Caco-2 (cell line): ENCODE measurements around the gene DCK. TPM values are rescaled to one million over a fixed set of nuclear protein-coding genes. Genes with fewer than 3 reads are reported as not detected.
"Not testable (repeated sequence)": the region's sequence is repeated elsewhere in the genome, so short reads cannot be mapped to it uniquely, and the experiment has no call there.

Experiments
- BruUV-seq: library from RNA; stranded (reverse); fragments of 400-500 nt; replicated peaks from 2 replicates; lab custom pipeline; 2021; lab: Mats Ljungman, UMichigan
- CTCF ChIA-PET: fragments of 300-600 bp; sonication (Branson Sonifier 250); formaldehyde crosslinking; loops from one replicate; lab custom pipeline; 2022; ENCODE audit warnings: antibody characterized with exemption; lab: Charles Lee
- POLR2A ChIA-PET: fragments of 300-600 bp; sonication (Branson Sonifier 250); formaldehyde crosslinking; loops from one replicate; lab custom pipeline; 2022; ENCODE audit warnings: antibody characterized with exemption; lab: Charles Lee
- DNase-seq, 2 experiments: peaks; one replicate each; pipeline versions ENCODE4 v3.0.0 to v3.0.0-alpha.2; 2020 to 2022
- H3K27me3 ChIP-seq: replicated peaks from 2 replicates; pipeline ENCODE4 v1.6.0; 2011; ENCODE audit warnings: low read length; ENCODE audit not compliant: control insufficient read depth, insufficient read depth
- H3K36me3 ChIP-seq: 2 replicates; pipeline ENCODE4 v1.5.1; 2011; ENCODE audit warnings: low read length; ENCODE audit not compliant: control insufficient read depth, insufficient read depth
- H3K4me1 ChIP-seq: fragments of 250-450 bp; sonication (Bioruptor Pico); 2 replicates; pipeline ENCODE4 v1.5.1; 2020; ENCODE audit warnings: mild to moderate bottlenecking
- H3K4me3 ChIP-seq: 2 replicates; pipeline ENCODE4 v1.5.1; 2011; ENCODE audit warnings: low read depth, mild to moderate bottlenecking, control low read depth, low read length
- H3K9me3 ChIP-seq: fragments of 250-450 bp; sonication (Bioruptor Pico); 2 replicates; pipeline ENCODE4 v1.5.1; 2020; ENCODE audit warnings: mild to moderate bottlenecking, moderate library complexity
- H3K27ac Mint-ChIP-seq: one replicate; pipeline ENCODE4 v1.8.0; 2022; ENCODE audit warnings: mixed read lengths; ENCODE audit not compliant: unreplicated experiment
- H3K27me3 Mint-ChIP-seq: one replicate; pipeline ENCODE4 v1.8.0; 2022; ENCODE audit warnings: mixed read lengths; ENCODE audit not compliant: insufficient read depth, unreplicated experiment
- H3K36me3 Mint-ChIP-seq: one replicate; pipeline ENCODE4 v1.8.0; 2022; ENCODE audit warnings: mild to moderate bottlenecking, mixed read lengths; ENCODE audit not compliant: insufficient read depth, unreplicated experiment
- H3K4me1 Mint-ChIP-seq: one replicate; pipeline ENCODE4 v1.8.0; 2022; ENCODE audit warnings: low read depth, mixed read lengths; ENCODE audit not compliant: unreplicated experiment
- H3K4me3 Mint-ChIP-seq: one replicate; pipeline ENCODE4 v1.8.0; 2022; ENCODE audit warnings: mild to moderate bottlenecking, moderate library complexity, mixed read lengths; ENCODE audit not compliant: unreplicated experiment
- H3K9me3 Mint-ChIP-seq: one replicate; pipeline ENCODE4 v1.8.0; 2022; ENCODE audit warnings: mixed read lengths; ENCODE audit not compliant: unreplicated experiment
- CTCF ChIP-seq, 2 experiments: fragments of 200-600 bp in 1 of 2; IDR thresholded peaks; 1 replicate in 1 of 2; 2 replicates in 1 of 2; pipeline versions ENCODE4 v1.5.1 to v1.8.0; 2011 to 2022; ENCODE audit warnings: antibody characterized with exemption in 1 of 2, control low read depth in 1 of 2, inconsistent platforms in 1 of 2, low read depth in 1 of 2, low read length in 1 of 2, mild to moderate bottlenecking in 1 of 2, moderate library complexity in 1 of 2; ENCODE audit not compliant: insufficient read depth in 1 of 2, severe bottlenecking in 1 of 2, unreplicated experiment in 1 of 2
- intact Hi-C: fragments of 100-400 bp; cut with micrococcal nuclease; formaldehyde crosslinking; loops from one replicate; pipeline ENCODE4 v1.10.0; 2022; ENCODE audit not compliant: unreplicated experiment
- total RNA-seq: library from RNA; stranded (reverse); gene quantifications from 2 replicates; pipeline ENCODE4 v1.2.3, GENCODE V29; 2022

The DCK gene
- total RNA-seq, 1 experiment from 2014 or later, result 19.6 TPM

GRCh38 chr4:71052716-71053115 is 59.3 kb downstream of the DCK start:
- Mint-ChIP-seq H3K27me3 (no peaks in the 10 kb centered on the region), H3K9me3 (no peaks in the 10 kb centered on the region), H3K4me3 (no peak overlapping the region), H3K4me1 (no peaks in the 10 kb centered on the region), H3K36me3 (no peaks in the 10 kb centered on the region), H3K27ac (no peak overlapping the region)
- DNase-seq, result no peak
- Histone ChIP-seq H3K36me3 (no peaks in the 10 kb centered on the region), H3K9me3 (no peaks in the 10 kb centered on the region), H3K4me3 (no peak overlapping the region), H3K4me1 (no peaks in the 10 kb centered on the region), H3K27me3 (no peaks in the 10 kb centered on the region)
- TF ChIP-seq CTCF (IDR thresholded peaks at IDR 0.05; ENCODE audit: insufficient read depth in 1 of 2, low read depth in 1 of 2, low read length in 1 of 2, severe bottlenecking in 1 of 2, unreplicated experiment in 1 of 2), result no peak
- BruUV-seq, result no TSS peak
- ChIA-PET POLR2A (no interaction called here), CTCF (no interaction called here)
- intact Hi-C loops, result loop anchor here (10.0 kb wide), 1 partner anchor 662 kb away; no protein-coding TSS in a partner anchor

- H3K36me3 ChIP-seq, POLR2A ChIA-PET, H3K27me3 Mint-ChIP-seq, H3K9me3 ChIP-seq, H3K27me3 ChIP-seq, H3K27ac Mint-ChIP-seq, H3K4me1 Mint-ChIP-seq, H3K36me3 Mint-ChIP-seq, H3K9me3 Mint-ChIP-seq, H3K4me3 Mint-ChIP-seq, H3K4me3 ChIP-seq, BruUV-seq, CTCF ChIA-PET, DNase-seq, H3K4me1 ChIP-seq: not testable (repeated sequence)
- intact Hi-C loops, result loop anchor here (10.0 kb wide), 1 partner anchor 661 kb away; no protein-coding TSS in a partner anchor
Measured at GRCh38 chr4:71053613-71054012, 60.2 kb downstream of the DCK start.

GRCh38 chr4:71059573-71059972 is 66.1 kb downstream of the DCK start:
- H3K36me3 ChIP-seq, H3K9me3 ChIP-seq, H3K4me1 ChIP-seq, H3K4me1 Mint-ChIP-seq, H3K27me3 ChIP-seq, POLR2A ChIA-PET, H3K36me3 Mint-ChIP-seq, H3K9me3 Mint-ChIP-seq, H3K27me3 Mint-ChIP-seq, CTCF ChIA-PET: not testable (repeated sequence)
- Mint-ChIP-seq H3K27ac (peak overlapping the region; percentile 53), H3K4me3 (peak overlapping the region; percentile 77)
- peak; percentile 52 to 56 for DNase-seq
- intact Hi-C loops, result loop anchor here (10.0 kb wide), 1 partner anchor 655 kb away; no protein-coding TSS in a partner anchor
- TSS peak; percentile 66 for BruUV-seq
- peak overlapping the region; percentile 51 for H3K4me3 ChIP-seq

GRCh38 chr4:71062436-71062835 is 69.0 kb downstream of the DCK start:
- Mint-ChIP-seq H3K4me1 (peaks cover 12% of the 10 kb centered on the region), H3K36me3 (no peaks in the 10 kb centered on the region), H3K27me3 (no peaks in the 10 kb centered on the region), H3K4me3 (no peak overlapping the region), H3K27ac (no peak overlapping the region), H3K9me3 (no peaks in the 10 kb centered on the region)
- no peak for TF ChIP-seq CTCF (IDR thresholded peaks at IDR 0.05; ENCODE audit: insufficient read depth in 1 of 2, low read depth in 1 of 2, low read length in 1 of 2, severe bottlenecking in 1 of 2, unreplicated experiment in 1 of 2)
- Histone ChIP-seq H3K36me3 (no peaks in the 10 kb centered on the region), H3K4me3 (no peak overlapping the region), H3K9me3 (no peaks in the 10 kb centered on the region), H3K27me3 (no peaks in the 10 kb centered on the region), H3K4me1 (peaks cover 18% of the 10 kb centered on the region)
- no TSS peak for BruUV-seq
- CTCF ChIA-PET, result no interaction called here
- intact Hi-C loops, result no loop called here
- POLR2A ChIA-PET, result no interaction called here
- DNase-seq, result no peak
